Heart left ventricle (tissue), 13 donors: ENCODE measurements around the gene PRM2.

Experiments used
- POLR2A ChIP-seq, 2 donors: fragments of 450-650 bp; IDR thresholded peaks; one replicate each; pipeline ENCODE4 v1.6.1; 2017; ENCODE audit warnings: antibody characterized with exemption in 2 of 2, mild to moderate bottlenecking in 2 of 2, moderate library complexity in 2 of 2
- TF ChIP-seq, protein P1 (sequence below), 12 donors: fragments of 200-600 bp; sonication (generic) in 4 of 12; IDR thresholded peaks; one replicate each; pipeline versions ENCODE4 v1.5.0 to v1.8.0; 2018 to 2022; ENCODE audit warnings: antibody characterized with exemption in 12 of 12, mild to moderate bottlenecking in 5 of 12
- donor health status: ischemic (EF 13 %, LVEDD 7.1; RV severe dilation, severe dysfunction).
- donor health status: DM: no; HTN: yes; CAD: no.
- donor health status: DM: no; HTN: no; CAD: no.
- donor health status: ischemic (EF 25% LVEDD 6.9; RV normal size, moderate dysfunction).
- donor health status: ischemic (EF 25% LVEDD 5.7; RV mildly dilated, moderate dysfunction).
- donor health status: ischemic (EF 35%, LVEDD 5.7; RV mildly dilated, moderate dysfunction).
- donor health status: nonischemic (EF 11% LVEDD 7.7; RV severe dilation, severe dysfunction).
- donor health status: DM: yes; HTN: yes; CAD: no.
- donor health status: PGD.
- donor health status: ischemic (EF 29% LVEDD 5.4; RV normal size, mild dysfunction).
- donor health status: nonischemic (EF 23%, LVEDD 6.1; RV moderate dilation, normal function).

GRCh38 chr16:11270602-11271162 is 5.6 kb downstream of the PRM2 start:
- TF ChIP-seq, protein P1, sequence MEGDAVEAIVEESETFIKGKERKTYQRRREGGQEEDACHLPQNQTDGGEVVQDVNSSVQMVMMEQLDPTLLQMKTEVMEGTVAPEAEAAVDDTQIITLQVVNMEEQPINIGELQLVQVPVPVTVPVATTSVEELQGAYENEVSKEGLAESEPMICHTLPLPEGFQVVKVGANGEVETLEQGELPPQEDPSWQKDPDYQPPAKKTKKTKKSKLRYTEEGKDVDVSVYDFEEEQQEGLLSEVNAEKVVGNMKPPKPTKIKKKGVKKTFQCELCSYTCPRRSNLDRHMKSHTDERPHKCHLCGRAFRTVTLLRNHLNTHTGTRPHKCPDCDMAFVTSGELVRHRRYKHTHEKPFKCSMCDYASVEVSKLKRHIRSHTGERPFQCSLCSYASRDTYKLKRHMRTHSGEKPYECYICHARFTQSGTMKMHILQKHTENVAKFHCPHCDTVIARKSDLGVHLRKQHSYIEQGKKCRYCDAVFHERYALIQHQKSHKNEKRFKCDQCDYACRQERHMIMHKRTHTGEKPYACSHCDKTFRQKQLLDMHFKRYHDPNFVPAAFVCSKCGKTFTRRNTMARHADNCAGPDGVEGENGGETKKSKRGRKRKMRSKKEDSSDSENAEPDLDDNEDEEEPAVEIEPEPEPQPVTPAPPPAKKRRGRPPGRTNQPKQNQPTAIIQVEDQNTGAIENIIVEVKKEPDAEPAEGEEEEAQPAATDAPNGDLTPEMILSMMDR (IDR thresholded peaks at IDR 0.05): no peak
- TF ChIP-seq POLR2A (IDR thresholded peaks at IDR 0.05): no peak
